ENCODE results near the gene LTBR.

DNA sequence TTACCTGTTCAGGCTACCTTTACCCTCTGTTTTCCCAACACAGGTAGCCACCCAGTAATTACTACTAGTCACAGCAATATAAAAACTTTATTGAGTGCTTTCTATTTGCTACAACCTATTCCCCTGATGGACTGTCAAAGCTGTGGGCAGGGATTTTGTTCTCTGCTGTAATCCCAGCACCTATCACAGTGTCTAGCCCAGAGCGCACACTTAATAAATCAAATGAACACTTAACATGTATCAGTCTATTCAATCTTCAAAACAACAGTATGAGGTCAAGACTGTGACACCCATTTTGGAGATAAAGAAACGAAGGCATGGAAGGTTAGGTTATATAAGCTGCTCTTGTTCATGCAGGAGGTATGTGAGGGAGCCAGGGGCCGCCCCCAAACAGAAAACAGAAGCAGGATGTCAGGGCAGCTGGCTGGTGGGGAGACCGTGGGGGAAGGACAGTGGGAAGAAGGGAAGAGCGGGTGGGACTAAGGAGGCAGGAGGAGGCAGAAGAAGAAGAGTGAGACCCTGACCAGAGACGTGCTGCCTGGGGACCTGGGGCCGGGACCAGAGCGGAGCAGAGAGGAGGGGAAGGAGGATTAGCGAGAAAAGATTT is 43.8 kb upstream of the LTBR start:
- TF ChIP-seq TAF1 (IDR thresholded peaks at IDR 0.05; ENCODE audit: borderline replicate concordance, insufficient read depth, low read length) (no peak), FOXP2 (optimal IDR thresholded peaks at IDR 0.05; ENCODE audit: borderline replicate concordance, extremely low read depth, extremely low read length, insufficient read depth) (no peak), SIN3A (IDR thresholded peaks at IDR 0.05; ENCODE audit: borderline replicate concordance, insufficient read depth, low read length) (no peak)

Measured in PFSK-1 (cell line).